Coronary artery (tissue), 2 donors: ENCODE results near the gene NWD2.

ENCODE experiments used
- DNase-seq: peaks from one replicate; pipeline ENCODE4 v3.0.0-alpha.2; 2017; ENCODE audit warnings: low spot score
- H3K27ac ChIP-seq, 2 donors: fragments of 200-600 bp; sonication (generic); one replicate each; pipeline ENCODE4 v1.5.1; 2016 to 2019
- H3K4me3 ChIP-seq: fragments of 200-600 bp; sonication (generic); 2 replicates; pipeline ENCODE4 v1.5.1; 2016; ENCODE audit warnings: mild to moderate bottlenecking, moderate library complexity
- CTCF ChIP-seq: fragments of 200-600 bp; sonication (generic); IDR thresholded peaks from one replicate; pipeline ENCODE4 v1.5.1; 2019; ENCODE audit warnings: antibody characterized with exemption

Gene NWD2

GRCh38 chr4:37279894-37280592, 35.5 kb downstream of the NWD2 start:
- no peak for DNase-seq

GRCh38 chr4:37299468-37299867, 54.9 kb downstream of the NWD2 start:
- no peak overlapping the region for H3K4me3 ChIP-seq
- H3K27ac ChIP-seq, result no peak overlapping the region
- no peak for TF ChIP-seq CTCF
- no peak for DNase-seq

More at GRCh38 chr4:37279894-37280592, 35.5 kb downstream of the NWD2 start:
- Histone ChIP-seq H3K4me3 (no peak overlapping the region), H3K27ac (no peak overlapping the region)
- TF ChIP-seq CTCF, result no peak

- Histone ChIP-seq H3K4me3 (no peak overlapping the region), H3K27ac (no peak overlapping the region)
- no peak for TF ChIP-seq CTCF
- DNase-seq, result no peak
Observed at GRCh38 chr4:37304612-37305011, 60.1 kb downstream of the NWD2 start.

GRCh38 chr4:37305984-37306383, 61.4 kb downstream of the NWD2 start:
- Histone ChIP-seq H3K27ac (no peak overlapping the region), H3K4me3 (no peak overlapping the region)
- TF ChIP-seq CTCF, result no peak
- DNase-seq, result no peak

- no peak for DNase-seq
Observed at GRCh38 chr4:37317104-37317643, 72.6 kb downstream of the NWD2 start.

GRCh38 chr4:37320513-37321235, 76.1 kb downstream of the NWD2 start:
- Histone ChIP-seq H3K27ac (no peak overlapping the region), H3K4me3 (no peak overlapping the region)
- TF ChIP-seq CTCF, result no peak
- DNase-seq, result no peak

More at GRCh38 chr4:37317104-37317643, 72.6 kb downstream of the NWD2 start:
- no peak overlapping the region for H3K4me3 ChIP-seq
- no peak for TF ChIP-seq CTCF
- no peak overlapping the region for H3K27ac ChIP-seq
